Suprapubic skin (tissue), 4 donors: ENCODE results near the gene PPP1R37. TPM values are rescaled to one million over a fixed set of nuclear protein-coding genes. Genes with fewer than 3 reads are reported as not detected.
"Not testable (repeated sequence)": the region's sequence is repeated elsewhere in the genome, so short reads cannot be mapped to it uniquely, and the experiment has no call there.

Experiments
- DNase-seq, 2 donors: peaks; one replicate each; pipeline ENCODE4 v3.0.0-alpha.2; 2019; ENCODE audit warnings: low spot score in 2 of 2
- H3K27ac ChIP-seq: fragments of 200-600 bp; sonication (generic); one replicate; pipeline ENCODE4 v1.5.1; 2019
- H3K27me3 ChIP-seq: fragments of 200-600 bp; sonication (generic); one replicate; pipeline ENCODE4 v1.5.1; 2019
- H3K36me3 ChIP-seq: fragments of 200-600 bp; sonication (generic); one replicate; pipeline ENCODE4 v1.5.1; 2019
- H3K4me1 ChIP-seq: fragments of 200-600 bp; sonication (generic); one replicate; pipeline ENCODE4 v1.5.1; 2019
- H3K4me3 ChIP-seq: fragments of 200-600 bp; sonication (generic); one replicate; pipeline ENCODE4 v1.5.1; 2019; ENCODE audit warnings: mild to moderate bottlenecking
- H3K9me3 ChIP-seq: fragments of 200-600 bp; sonication (generic); one replicate; pipeline ENCODE4 v1.5.1; 2019
- CTCF ChIP-seq, 2 donors: fragments of 200-600 bp in 1 of 2; fragments of 450-650 bp in 1 of 2; sonication (generic) in 1 of 2; IDR thresholded peaks; one replicate each; pipeline ENCODE4 v1.5.1; 2016 to 2019; ENCODE audit warnings: antibody characterized with exemption in 2 of 2, mild to moderate bottlenecking in 1 of 2, moderate library complexity in 1 of 2
- EP300 ChIP-seq: sonication (generic); formaldehyde crosslinking; IDR thresholded peaks from one replicate; pipeline ENCODE4 v1.6.1; 2017; ENCODE audit warnings: antibody characterized with exemption
- POLR2A ChIP-seq, 2 donors: fragments of 450-650 bp; IDR thresholded peaks; one replicate each; pipeline ENCODE4 v1.6.1; 2017; ENCODE audit warnings: antibody characterized with exemption in 2 of 2, mild to moderate bottlenecking in 2 of 2, moderate library complexity in 2 of 2
- POLR2AphosphoS5 ChIP-seq, 3 donors: sonication (generic); formaldehyde crosslinking; IDR thresholded peaks; one replicate each; pipeline ENCODE4 v1.6.1; 2017; ENCODE audit warnings: antibody characterized with exemption in 3 of 3
- WGBS: methylation state at CpG from one replicate; pipeline ENCODE4 v1.1.5; 2018; 5-methylcytosine and 5-hydroxymethylcytosine counted together
- total RNA-seq, 4 donors: library from RNA; depleted of rRNA; stranded (reverse); fragments of >200 nt; gene quantifications; one replicate each; pipeline ENCODE4 v1.1.0, GENCODE V29; 2016

Gene PPP1R37
- total RNA-seq, 4 donors from 2014 or later: 24.6 to 43.1 (median 33.5) TPM

GRCh38 chr19:45102481-45102880 lies 9.5 kb downstream of the PPP1R37 start:
- Histone ChIP-seq H3K4me1 (peaks cover 68% of the 10 kb centered on the region), H3K27me3 (no peaks in the 10 kb centered on the region), H3K27ac (no peak overlapping the region), H3K36me3 (no peaks in the 10 kb centered on the region), H3K9me3 (no peaks in the 10 kb centered on the region), H3K4me3 (no peak overlapping the region)
- TF ChIP-seq POLR2A (IDR thresholded peaks at IDR 0.05): no peak
- TF ChIP-seq EP300: no peak
- no peak for TF ChIP-seq CTCF (IDR thresholded peaks at IDR 0.05)
- TF ChIP-seq POLR2AphosphoS5 (IDR thresholded peaks at IDR 0.05): no peak
- DNase-seq: no peak
- 100% methylated on average over 6 of the region's 7 CpGs for WGBS

- no peak overlapping the region for H3K4me3 ChIP-seq
- 42% methylated on average over 9 of the region's 15 CpGs for WGBS
- H3K4me1 ChIP-seq: peaks cover 61% of the 10 kb centered on the region
- TF ChIP-seq CTCF (IDR thresholded peaks at IDR 0.05) (no peak), POLR2A (IDR thresholded peaks at IDR 0.05) (no peak), POLR2AphosphoS5 (IDR thresholded peaks at IDR 0.05) (no peak), EP300 (no peak)
- DNase-seq: no peak
- H3K9me3 ChIP-seq: no peaks in the 10 kb centered on the region
- no peaks in the 10 kb centered on the region for H3K27me3 ChIP-seq
- no peak overlapping the region for H3K27ac ChIP-seq
- H3K36me3 ChIP-seq: no peaks in the 10 kb centered on the region
Observed at GRCh38 chr19:45103156-45103507, 10.2 kb downstream of the PPP1R37 start.

- Histone ChIP-seq H3K9me3 (no peaks in the 10 kb centered on the region), H3K27me3 (no peaks in the 10 kb centered on the region), H3K4me1 (peaks cover 56% of the 10 kb centered on the region), H3K4me3 (no peak overlapping the region), H3K27ac (no peak overlapping the region), H3K36me3 (no peaks in the 10 kb centered on the region)
- DNase-seq: no peak
- WGBS: 73% methylated on average over 22 of the region's 26 CpGs
- TF ChIP-seq POLR2AphosphoS5 (IDR thresholded peaks at IDR 0.05): no peak
- TF ChIP-seq EP300: no peak
- no peak for TF ChIP-seq POLR2A (IDR thresholded peaks at IDR 0.05)
- no peak for TF ChIP-seq CTCF (IDR thresholded peaks at IDR 0.05)
Observed at GRCh38 chr19:45103508-45104319, 10.7 kb downstream of the PPP1R37 start.

GRCh38 chr19:45104658-45105349 lies 11.8 kb downstream of the PPP1R37 start:
- H3K4me1 ChIP-seq: peaks cover 45% of the 10 kb centered on the region
- no peak for DNase-seq
- no peaks in the 10 kb centered on the region for H3K36me3 ChIP-seq
- no peaks in the 10 kb centered on the region for H3K27me3 ChIP-seq
- 84% methylated on average over 13 of the region's 16 CpGs for WGBS
- no peak overlapping the region for H3K4me3 ChIP-seq
- H3K9me3 ChIP-seq: no peaks in the 10 kb centered on the region
- H3K27ac ChIP-seq: no peak overlapping the region
- TF ChIP-seq EP300: no peak
- TF ChIP-seq POLR2AphosphoS5 (IDR thresholded peaks at IDR 0.05): no peak
- TF ChIP-seq CTCF (IDR thresholded peaks at IDR 0.05): no peak
- no peak for TF ChIP-seq POLR2A (IDR thresholded peaks at IDR 0.05)

GRCh38 chr19:45106363-45106762 lies 13.4 kb downstream of the PPP1R37 start:
- H3K27ac ChIP-seq, H3K36me3 ChIP-seq, H3K9me3 ChIP-seq, H3K27me3 ChIP-seq, H3K4me3 ChIP-seq, DNase-seq: not testable (repeated sequence)
- 93% methylated on average over 11 of the region's 11 CpGs for WGBS
- H3K4me1 ChIP-seq: peaks cover 33% of the 10 kb centered on the region
